ENCODE measurements around the gene ATE1.

ATE1 gene

GRCh38 chr10:121949049-121949448, 21.2 kb upstream of the ATE1 start:
- Histone ChIP-seq H2AFZ (ENCODE audit: low read length) (no peak overlapping the region), H3K9me3 (ENCODE audit: low read length) (no peaks in the 10 kb centered on the region), H3K36me3 (ENCODE audit: insufficient read depth, low read length) (no peaks in the 10 kb centered on the region), H3K79me2 (ENCODE audit: insufficient read depth, low read length) (no peaks in the 10 kb centered on the region), H3F3A (ENCODE audit: insufficient read depth, low read length) (no peaks in the 10 kb centered on the region), H3K27me3 (ENCODE audit: insufficient read depth, low read length) (no peaks in the 10 kb centered on the region), H4K20me1 (ENCODE audit: insufficient read depth, low read length) (no peaks in the 10 kb centered on the region), H3K4me1 (ENCODE audit: insufficient read depth, low read length, severe bottlenecking) (no peaks in the 10 kb centered on the region), H3K9me2 (ENCODE audit: low read depth, low read length) (no peaks in the 10 kb centered on the region), H3K27ac (ENCODE audit: low read depth, low read length, poor library complexity, severe bottlenecking) (no peak overlapping the region), H3K4me2 (ENCODE audit: low read length) (no peak overlapping the region), H3K4me3 (ENCODE audit: low read depth, low read length, poor library complexity, severe bottlenecking) (no peak overlapping the region), H3K9ac (ENCODE audit: low read length) (no peak overlapping the region)
- no peak for TF ChIP-seq EZH2 (IDR thresholded peaks at IDR 0.05; ENCODE audit: borderline replicate concordance, low read length)
- no peak for TF ChIP-seq CTCF (IDR thresholded peaks at IDR 0.05; ENCODE audit: low read length)

GRCh38 chr10:121947343-121948330, 19.8 kb upstream of the ATE1 start:
- Histone ChIP-seq H3K27me3 (ENCODE audit: insufficient read depth, low read length) (no peaks in the 10 kb centered on the region), H3K9me2 (ENCODE audit: low read depth, low read length) (no peaks in the 10 kb centered on the region), H2AFZ (ENCODE audit: low read length) (no peak overlapping the region), H3K9me3 (ENCODE audit: low read length) (no peaks in the 10 kb centered on the region), H3K79me2 (ENCODE audit: insufficient read depth, low read length) (no peaks in the 10 kb centered on the region), H3K36me3 (ENCODE audit: insufficient read depth, low read length) (no peaks in the 10 kb centered on the region), H3K4me3 (ENCODE audit: low read depth, low read length, poor library complexity, severe bottlenecking) (no peak overlapping the region), H3K27ac (ENCODE audit: low read depth, low read length, poor library complexity, severe bottlenecking) (no peak overlapping the region), H3K9ac (ENCODE audit: low read length) (no peak overlapping the region), H3K4me1 (ENCODE audit: insufficient read depth, low read length, severe bottlenecking) (no peaks in the 10 kb centered on the region), H3K4me2 (ENCODE audit: low read length) (no peak overlapping the region), H3F3A (ENCODE audit: insufficient read depth, low read length) (no peaks in the 10 kb centered on the region), H4K20me1 (ENCODE audit: insufficient read depth, low read length) (no peaks in the 10 kb centered on the region)
- TF ChIP-seq EZH2 (IDR thresholded peaks at IDR 0.05; ENCODE audit: borderline replicate concordance, low read length) (no peak), CTCF (IDR thresholded peaks at IDR 0.05; ENCODE audit: low read length) (no peak)

- Histone ChIP-seq H3K36me3 (ENCODE audit: insufficient read depth, low read length) (no peaks in the 10 kb centered on the region), H3F3A (ENCODE audit: insufficient read depth, low read length) (no peaks in the 10 kb centered on the region), H4K20me1 (ENCODE audit: insufficient read depth, low read length) (no peaks in the 10 kb centered on the region), H3K4me2 (ENCODE audit: low read length) (no peak overlapping the region), H3K4me3 (ENCODE audit: low read depth, low read length, poor library complexity, severe bottlenecking) (no peak overlapping the region), H3K4me1 (ENCODE audit: insufficient read depth, low read length, severe bottlenecking) (no peaks in the 10 kb centered on the region), H3K27me3 (ENCODE audit: insufficient read depth, low read length) (no peaks in the 10 kb centered on the region), H3K9ac (ENCODE audit: low read length) (no peak overlapping the region), H3K27ac (ENCODE audit: low read depth, low read length, poor library complexity, severe bottlenecking) (no peak overlapping the region), H2AFZ (ENCODE audit: low read length) (no peak overlapping the region), H3K9me2 (ENCODE audit: low read depth, low read length) (no peaks in the 10 kb centered on the region), H3K9me3 (ENCODE audit: low read length) (no peaks in the 10 kb centered on the region), H3K79me2 (ENCODE audit: insufficient read depth, low read length) (no peaks in the 10 kb centered on the region)
- no peak for TF ChIP-seq CTCF (IDR thresholded peaks at IDR 0.05; ENCODE audit: low read length)
- TF ChIP-seq EZH2 (IDR thresholded peaks at IDR 0.05; ENCODE audit: borderline replicate concordance, low read length), result no peak
These were observed 15.1 kb upstream of the ATE1 start for GRCh38 chr10:121942749-121943416.

All from OCI-LY1 (cell line).